KOPT-K1 (cell line): ENCODE results near the gene C11orf24.
"Not testable (repeated sequence)": the region's sequence is repeated elsewhere in the genome, so short reads cannot be mapped to it uniquely, and the experiment has no call there.

ENCODE experiments used
- H3K27ac ChIP-seq: fragments of 200-600 bp; sonication (generic); 2 replicates; pipeline ENCODE4 v1.5.1; 2016; ENCODE audit warnings: antibody characterized with exemption, mild to moderate bottlenecking, low read depth, low read length; ENCODE audit not compliant: poor library complexity, severe bottlenecking
- H3K36me3 ChIP-seq: fragments of 200-600 bp; sonication (generic); 2 replicates; pipeline ENCODE4 v1.5.1; 2017; ENCODE audit warnings: antibody characterized with exemption, mild to moderate bottlenecking, low read length, moderate library complexity; ENCODE audit not compliant: insufficient read depth
- H3K9me3 ChIP-seq: fragments of 200-600 bp; sonication (generic); 2 replicates; pipeline ENCODE4 v1.5.1; 2017; ENCODE audit warnings: antibody characterized with exemption, low read length, mild to moderate bottlenecking; ENCODE audit not compliant: insufficient read depth, poor library complexity, severe bottlenecking

C11orf24 gene

DNA sequence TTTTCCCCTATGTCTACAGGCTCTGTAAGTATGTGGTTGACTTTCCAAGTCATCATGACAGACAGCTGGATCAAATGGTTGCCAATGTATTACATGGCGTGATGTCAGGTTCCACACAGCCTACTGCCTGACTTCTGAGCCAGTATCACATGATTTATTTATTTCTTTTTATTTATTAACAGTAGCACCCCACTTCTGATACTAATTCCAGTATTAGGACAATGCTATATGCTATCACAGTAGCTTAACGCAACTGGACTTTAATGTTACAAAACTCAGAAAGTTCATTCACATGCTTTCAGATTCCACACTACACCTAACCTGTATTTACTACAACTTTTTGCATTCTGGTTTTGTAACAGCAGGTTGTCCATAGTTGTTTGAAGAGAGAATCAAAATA, 17.7 kb upstream of the C11orf24 start:
- Histone ChIP-seq H3K27ac (no peak overlapping the region), H3K36me3 (no peaks in the 10 kb centered on the region), H3K9me3 (peaks cover 9% of the 10 kb centered on the region)

DNA sequence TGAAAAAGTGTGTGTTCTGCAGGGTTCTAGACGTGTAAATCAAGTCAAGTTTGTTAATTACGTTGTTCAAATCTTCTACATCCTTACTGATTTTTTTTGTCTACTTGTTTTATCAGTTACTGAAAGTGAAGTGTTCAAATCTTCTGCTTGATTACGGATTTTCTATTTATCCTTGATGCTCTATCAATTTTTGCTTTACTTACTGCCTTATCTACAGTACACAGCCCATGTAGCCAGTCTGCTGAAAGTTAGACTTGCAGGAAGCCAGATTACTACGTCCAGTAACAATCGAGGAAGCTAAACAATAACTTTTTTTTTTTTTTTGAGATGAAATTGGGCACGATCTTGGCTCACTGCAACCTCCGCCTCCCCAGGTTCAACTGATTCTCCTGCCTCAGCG, 15.6 kb upstream of the C11orf24 start:
- H3K9me3 ChIP-seq = peaks cover 14% of the 10 kb centered on the region
- H3K36me3 ChIP-seq = no peaks in the 10 kb centered on the region
- H3K27ac ChIP-seq = no peak overlapping the region

DNA sequence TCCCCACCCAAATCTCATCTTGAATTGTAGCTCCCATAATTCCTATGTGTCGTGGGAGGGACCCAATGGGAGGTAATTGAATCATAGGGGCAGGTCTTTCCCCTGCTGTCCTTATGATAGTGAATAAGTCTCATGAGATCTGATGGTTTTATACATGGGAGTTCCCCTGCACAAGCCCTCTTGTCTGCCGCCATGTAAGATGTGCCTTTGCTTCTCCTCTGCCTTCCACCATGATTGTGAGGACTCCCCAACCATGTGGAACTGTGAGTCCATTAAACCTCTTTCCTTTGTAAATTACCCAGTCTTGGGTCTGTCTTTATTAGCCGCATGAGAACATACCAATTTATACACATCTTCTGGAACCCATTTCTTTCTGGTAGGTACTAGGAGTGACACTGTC, 12.8 kb upstream of the C11orf24 start:
- not testable (repeated sequence) for H3K36me3 ChIP-seq, H3K27ac ChIP-seq
- peaks cover 11% of the 10 kb centered on the region for H3K9me3 ChIP-seq

DNA sequence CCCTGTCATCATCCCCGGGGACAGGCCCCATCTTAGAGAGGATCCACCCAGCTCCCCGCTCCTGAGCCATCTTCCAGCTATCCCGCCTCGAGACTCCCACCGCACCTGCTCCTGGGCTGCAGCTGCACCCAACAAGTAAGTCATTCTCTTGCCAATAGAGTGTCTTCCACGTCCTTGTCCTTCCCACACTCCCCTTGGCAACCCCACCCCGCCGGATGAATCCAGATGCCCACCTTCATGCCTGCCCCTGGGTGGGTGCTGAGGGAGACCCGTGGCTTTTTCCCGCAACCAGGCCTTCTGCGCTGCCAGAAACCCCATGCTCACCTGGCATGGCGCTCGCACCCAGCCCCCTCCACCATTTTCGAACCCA, 11.1 kb upstream of the C11orf24 start:
- Histone ChIP-seq H3K27ac (no peak overlapping the region), H3K36me3 (no peaks in the 10 kb centered on the region), H3K9me3 (peaks cover 9% of the 10 kb centered on the region)

DNA sequence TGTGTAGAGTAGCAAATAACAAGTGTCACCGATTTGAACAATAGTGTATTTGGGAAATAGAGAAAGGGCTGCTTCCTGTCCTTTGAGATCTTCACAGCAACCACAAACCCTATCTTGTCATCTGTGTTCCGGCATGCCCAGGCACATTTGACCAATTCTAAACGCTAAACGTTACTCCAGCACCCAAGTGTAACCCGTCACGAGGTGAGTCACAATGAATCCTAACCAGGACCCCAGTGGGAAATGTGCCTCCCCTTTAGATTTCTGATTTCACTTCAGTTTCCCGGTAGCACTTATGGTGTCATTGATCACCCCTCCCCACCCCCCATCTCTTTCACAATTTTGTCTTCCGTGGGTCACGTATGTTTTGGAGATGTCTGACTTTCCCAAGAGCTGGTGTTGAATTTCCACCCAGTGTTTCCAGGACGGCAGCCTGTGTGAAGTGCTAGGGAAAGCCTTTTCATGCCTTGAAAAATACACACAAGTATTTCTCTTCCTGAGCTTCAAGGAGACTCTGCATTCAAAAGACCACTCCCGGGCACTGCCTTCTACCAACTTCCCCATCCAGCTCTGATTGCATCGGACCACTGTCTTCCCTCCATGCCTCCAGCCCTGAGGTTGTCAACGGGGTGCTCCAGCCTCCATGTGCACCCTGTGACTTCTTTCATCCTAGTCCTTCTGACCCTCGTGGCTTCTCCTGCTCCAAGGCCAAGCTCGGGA, 10.5 kb upstream of the C11orf24 start:
- Histone ChIP-seq H3K27ac (no peak overlapping the region), H3K9me3 (peaks cover 9% of the 10 kb centered on the region), H3K36me3 (no peaks in the 10 kb centered on the region)

DNA sequence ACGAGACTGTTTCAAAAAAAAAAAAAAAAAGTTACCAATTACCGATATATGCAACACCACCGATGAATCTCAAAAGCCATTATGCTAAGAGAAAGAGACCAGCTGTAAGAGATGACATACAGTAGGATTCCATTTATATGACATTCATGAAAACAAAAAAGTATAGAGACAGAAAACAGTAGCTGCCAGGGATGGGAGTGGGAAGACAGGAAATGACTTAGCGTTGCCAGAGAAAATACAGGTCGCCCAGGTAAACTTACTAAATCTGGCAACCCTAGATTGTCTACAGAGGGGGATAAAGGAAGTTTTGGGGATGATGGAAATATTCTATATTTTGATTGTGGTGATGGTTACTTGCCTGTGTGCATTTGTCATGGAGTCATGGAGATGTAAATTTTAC, 7.9 kb upstream of the C11orf24 start:
- H3K27ac ChIP-seq = no peak overlapping the region
- peaks cover 7% of the 10 kb centered on the region for H3K9me3 ChIP-seq
- no peaks in the 10 kb centered on the region for H3K36me3 ChIP-seq

DNA sequence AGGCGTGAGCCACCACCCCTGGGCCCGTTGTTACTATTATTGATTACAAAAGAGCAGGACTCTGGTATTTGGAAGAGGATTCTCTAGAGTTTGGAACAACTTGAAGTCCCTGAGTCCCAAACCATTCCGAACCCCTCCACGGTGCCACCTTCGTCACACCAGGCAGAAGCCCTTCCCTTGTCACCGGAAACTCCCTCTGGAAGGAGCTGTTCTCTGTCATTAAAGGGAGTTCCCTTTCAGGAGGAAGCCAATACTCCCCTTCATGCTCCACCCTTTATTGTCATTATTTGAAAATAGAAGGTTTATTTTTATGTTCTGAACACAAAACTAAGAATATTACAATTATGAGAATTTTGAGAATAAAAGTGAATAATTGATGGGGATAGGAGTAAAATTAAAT, 5.1 kb upstream of the C11orf24 start:
- Histone ChIP-seq H3K36me3 (no peaks in the 10 kb centered on the region), H3K27ac (no peak overlapping the region), H3K9me3 (no peaks in the 10 kb centered on the region)

DNA sequence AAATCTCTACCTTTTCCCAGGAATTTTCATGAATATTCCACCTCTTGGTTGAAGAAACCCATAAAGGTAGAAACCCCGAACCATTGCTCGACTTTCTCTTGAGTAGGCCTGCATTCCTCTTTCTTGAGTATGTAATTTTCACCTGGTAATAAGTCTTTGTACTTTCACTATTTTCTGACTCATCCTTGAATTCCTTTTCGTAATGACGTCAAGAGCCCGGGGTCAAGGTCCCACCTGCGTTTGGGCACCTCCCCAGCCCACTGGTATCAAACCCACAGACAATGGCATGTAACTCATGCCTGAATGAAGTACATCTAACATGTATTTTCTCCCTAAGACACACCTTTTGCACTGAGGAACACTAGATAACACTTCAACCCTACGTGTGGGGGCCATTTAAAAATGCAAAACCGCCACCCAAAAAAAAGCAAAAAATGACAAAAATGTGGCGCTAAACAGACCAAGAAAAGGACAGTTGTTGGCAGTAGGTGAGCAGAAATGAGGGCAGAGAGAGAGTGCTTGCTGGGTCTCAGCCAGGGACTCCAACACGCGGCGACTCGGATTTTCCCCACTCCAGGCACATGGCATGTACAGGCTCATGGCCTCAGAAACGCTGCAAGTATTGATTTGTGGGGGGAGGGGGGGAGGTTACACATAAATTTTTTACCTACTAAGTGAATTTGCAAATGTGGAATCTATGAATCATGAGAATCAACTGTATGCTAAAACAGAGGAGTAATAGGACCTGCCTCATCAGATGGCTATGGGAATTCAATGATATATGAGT, 4.1 kb upstream of the C11orf24 start:
- H3K27ac ChIP-seq = no peak overlapping the region
- no peaks in the 10 kb centered on the region for H3K36me3 ChIP-seq
- H3K9me3 ChIP-seq = no peaks in the 10 kb centered on the region

DNA sequence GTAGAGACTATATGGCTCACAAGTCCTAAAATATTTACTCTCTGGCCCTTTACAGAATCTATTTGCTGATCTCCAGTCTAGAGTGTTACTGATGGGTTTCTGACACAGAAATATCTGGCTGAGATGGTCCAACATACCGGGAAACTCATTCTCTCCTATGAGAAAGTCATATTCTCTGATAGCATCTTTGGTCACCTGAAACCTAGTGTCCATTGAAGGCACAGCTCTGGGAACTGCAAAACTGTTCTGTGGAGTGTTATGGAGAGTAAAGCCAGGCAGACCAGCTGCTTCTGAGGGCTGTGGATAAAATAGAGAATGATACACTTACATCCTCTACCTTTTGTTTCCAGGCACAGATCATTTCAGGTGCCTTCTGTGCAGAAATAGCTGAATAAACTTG, 2.5 kb upstream of the C11orf24 start:
- Histone ChIP-seq H3K36me3 (no peaks in the 10 kb centered on the region), H3K27ac (no peak overlapping the region), H3K9me3 (no peaks in the 10 kb centered on the region)

DNA sequence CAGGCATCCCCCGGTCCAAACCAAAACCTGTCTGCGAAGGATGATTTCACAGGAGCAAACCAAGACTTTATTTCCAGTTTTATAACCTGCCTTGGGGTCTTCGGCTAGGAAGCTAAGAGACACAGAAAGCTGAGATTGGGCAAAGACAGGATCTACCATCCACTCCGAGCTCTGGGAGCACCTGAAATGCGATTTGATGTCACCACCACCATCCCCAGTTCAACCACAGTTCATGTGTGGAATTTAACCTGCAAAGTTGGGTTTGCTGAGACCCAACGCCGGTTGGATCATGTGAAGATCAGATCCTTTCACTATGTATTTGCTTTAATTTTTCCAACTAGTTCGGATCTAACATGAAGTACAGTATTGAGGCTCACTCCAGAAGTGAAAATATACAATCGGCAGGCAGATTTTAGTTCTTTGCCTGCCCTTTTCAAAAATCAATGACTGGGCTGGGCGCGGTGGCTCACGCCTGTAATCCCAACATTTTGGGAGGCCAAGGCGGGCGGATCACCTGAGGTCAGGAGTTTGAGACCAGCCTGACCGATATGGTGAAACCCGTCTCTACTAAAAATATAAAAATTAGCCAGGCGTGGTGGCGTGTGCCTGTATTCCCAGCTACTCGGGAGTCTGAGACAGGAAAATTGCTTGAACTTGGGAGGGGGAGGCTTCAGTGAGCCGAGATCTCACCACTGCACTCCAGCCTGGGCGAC, 1.4 kb upstream of the C11orf24 start:
- Histone ChIP-seq H3K27ac (no peak overlapping the region), H3K36me3 (no peaks in the 10 kb centered on the region), H3K9me3 (no peaks in the 10 kb centered on the region)

DNA sequence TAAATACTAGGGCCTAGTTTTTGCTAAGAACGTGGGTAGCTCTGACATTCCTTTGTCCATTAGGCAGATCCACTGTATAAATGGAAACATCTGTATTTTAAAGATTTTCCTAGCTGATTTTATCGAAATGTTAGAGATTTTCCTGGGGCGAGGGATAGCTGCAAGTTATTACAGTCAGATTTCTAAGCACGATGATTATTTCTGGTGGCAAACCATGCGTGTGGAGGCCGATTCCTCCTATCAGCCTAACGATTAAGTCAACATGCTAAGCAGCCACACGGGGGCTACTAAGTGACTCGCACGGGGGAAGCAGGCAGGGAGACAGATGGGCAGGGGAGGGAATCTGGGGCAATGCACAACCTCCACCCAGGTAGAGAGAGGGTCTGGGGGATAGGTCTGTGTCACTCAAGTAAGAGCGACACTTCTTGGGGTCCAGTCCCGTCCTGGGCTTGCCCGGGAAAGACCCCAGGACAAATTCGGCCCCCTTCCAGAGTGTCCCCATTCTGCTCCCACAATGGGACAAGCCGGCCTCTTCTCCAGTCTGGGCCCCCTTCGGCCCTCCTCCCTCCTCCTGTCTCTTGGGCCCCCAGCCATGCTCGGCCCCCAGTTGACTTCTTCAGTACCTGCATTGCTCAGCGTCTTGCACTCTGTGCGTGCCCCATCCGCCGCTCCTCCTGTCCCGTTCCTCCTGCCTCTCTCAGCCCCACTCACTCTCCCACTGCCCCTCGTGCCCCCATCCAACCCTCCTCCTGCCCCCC, 571 bp downstream of the C11orf24 start:
- Histone ChIP-seq H3K27ac (peak overlapping the region; percentile 82), H3K9me3 (no peaks in the 10 kb centered on the region)

DNA sequence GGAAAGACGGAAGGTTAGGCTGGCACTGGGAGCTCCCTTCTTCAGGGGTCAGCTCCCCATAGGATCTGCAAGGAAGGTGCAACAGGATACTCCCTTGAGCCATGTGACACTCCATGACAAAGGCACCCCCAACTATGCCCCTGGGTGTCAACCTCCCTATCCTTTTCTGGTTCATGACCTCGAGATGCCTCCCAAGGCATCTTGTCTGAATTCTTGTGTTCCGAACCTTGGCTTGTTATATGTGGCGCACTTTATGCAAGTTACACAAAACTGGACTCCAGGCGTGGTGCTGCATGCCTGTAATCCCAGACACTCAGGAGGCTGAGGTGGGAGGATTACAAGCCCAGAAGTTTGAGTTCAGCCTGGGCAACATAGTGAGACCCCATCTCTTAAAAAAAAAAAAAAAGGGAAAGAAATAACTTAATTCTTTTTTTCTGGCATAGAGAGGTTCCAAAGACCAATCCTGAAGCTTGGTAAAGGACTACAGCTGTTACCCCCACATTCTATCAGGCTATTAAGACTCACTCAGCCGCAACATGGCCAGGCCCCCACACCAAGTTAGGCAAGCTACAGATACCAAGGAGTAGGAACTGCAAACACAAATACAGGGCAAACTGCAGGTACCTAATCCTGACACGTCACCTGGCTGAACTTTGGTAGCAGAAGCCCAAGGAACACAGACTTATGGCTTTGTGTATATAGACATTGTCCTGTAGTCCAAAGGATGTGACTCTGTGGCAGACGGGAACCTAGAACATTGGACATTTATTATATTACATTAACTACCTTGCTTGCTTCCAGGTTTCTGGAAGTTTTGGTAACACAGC, 1.4 kb downstream of the C11orf24 start:
- H3K9me3 ChIP-seq = no peaks in the 10 kb centered on the region
- peaks cover 10% of the 10 kb centered on the region; the same call in 1 of the 2 replicates for H3K36me3 ChIP-seq
- H3K27ac ChIP-seq = no peak overlapping the region

More for the DNA sequence above, 571 bp downstream of the C11orf24 start:
- H3K36me3 ChIP-seq = peaks cover 7% of the 10 kb centered on the region; the same call in 1 of the 2 replicates

DNA sequence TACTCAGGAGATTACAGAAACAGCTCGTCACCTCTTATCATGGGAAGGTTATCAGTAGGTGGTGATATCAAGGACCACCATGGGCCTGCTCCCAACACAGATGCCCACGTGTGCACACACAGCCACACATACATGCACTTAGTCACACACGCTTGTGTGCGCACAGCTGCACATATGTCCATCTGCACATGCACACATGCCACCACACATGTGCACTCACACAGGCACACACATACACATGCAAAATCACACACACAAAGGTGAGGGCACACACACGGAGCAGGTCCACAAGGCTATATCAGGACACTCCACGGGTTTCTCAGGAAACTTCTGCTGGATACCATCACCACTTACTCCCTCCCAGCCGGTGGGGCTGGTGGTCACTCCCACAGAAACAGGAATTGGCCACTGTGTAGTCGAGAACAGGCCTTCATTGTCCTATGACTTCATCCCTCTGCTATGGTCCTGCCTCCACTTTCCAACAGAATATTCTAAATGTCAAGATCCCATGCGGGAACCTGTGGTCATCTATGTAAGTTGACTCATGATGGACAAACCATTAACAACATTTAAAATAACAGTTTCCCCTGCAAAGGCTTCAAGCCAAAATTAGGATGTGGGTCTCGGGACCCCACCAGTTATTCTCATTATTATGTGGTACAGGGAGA, 2.2 kb downstream of the C11orf24 start:
- H3K36me3 ChIP-seq = peaks cover 10% of the 10 kb centered on the region; the same call in 1 of the 2 replicates
- H3K27ac ChIP-seq = no peak overlapping the region
- H3K9me3 ChIP-seq = no peaks in the 10 kb centered on the region

DNA sequence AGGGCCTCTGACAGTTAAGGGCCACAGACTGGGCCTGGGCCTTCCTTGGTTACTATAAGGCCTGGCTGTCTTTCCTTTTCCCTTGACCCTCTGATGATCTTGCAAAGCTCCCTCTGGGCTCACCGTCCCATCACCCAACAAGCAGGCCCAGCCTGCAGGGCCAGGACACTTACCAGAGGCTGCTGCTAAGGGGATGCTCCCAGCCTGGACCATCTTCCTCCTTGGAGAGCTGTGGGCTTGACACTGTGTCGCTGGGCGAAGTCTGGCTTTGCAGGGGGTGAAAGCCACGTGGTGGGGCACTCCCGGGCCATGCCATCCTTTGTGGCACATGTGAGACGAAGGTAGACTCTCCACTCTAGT, 3.9 kb downstream of the C11orf24 start:
- peaks cover 16% of the 10 kb centered on the region; the same call in 1 of the 2 replicates for H3K36me3 ChIP-seq
- no peak overlapping the region for H3K27ac ChIP-seq
- H3K9me3 ChIP-seq = no peaks in the 10 kb centered on the region
